Inferior parietal cortex (tissue), 1 donor: ENCODE results near the gene PPP1R3G.
A peak's percentile ranks its signal among the peaks of the same experiment; 100 is the strongest.

ENCODE experiments used
- DNase-seq: peaks from one replicate; pipeline ENCODE4 v3.0.0-alpha.2; 2016; ENCODE audit errors: extremely low spot score

PPP1R3G gene

GRCh38 chr6:5094327-5094726 lies 9.2 kb downstream of the PPP1R3G start:
- DNase-seq = no peak

GRCh38 chr6:5095236-5095635 lies 10.1 kb downstream of the PPP1R3G start:
- no peak for DNase-seq

- DNase-seq = no peak
Observed at GRCh38 chr6:5096482-5096881, 11.3 kb downstream of the PPP1R3G start.

GRCh38 chr6:5098501-5099270 lies 13.5 kb downstream of the PPP1R3G start:
- no peak for DNase-seq

GRCh38 chr6:5099537-5099936 lies 14.4 kb downstream of the PPP1R3G start:
- DNase-seq = no peak

DNA sequence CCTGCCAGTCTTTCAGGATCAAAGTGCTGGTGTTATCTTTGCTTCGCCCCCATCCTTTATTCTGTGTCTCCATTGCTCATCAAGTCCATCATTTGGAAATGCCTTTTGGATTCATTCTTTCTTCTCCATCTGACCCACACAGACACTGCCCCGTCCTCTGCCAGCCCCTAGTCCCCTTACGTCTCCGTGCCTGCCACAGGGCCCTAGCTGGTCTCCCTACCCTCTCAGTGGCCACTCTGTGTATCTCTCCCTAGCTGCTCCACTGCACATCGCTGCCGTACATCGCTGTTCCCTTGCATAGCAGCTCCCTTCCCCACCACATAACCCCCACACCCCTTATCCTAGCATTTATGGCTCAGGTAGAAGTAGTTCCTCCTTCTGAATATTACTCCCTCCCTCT lies 15.7 kb downstream of the PPP1R3G start:
- DNase-seq = no peak

- no peak for DNase-seq
Observed at GRCh38 chr6:5102267-5102970, 17.3 kb downstream of the PPP1R3G start.

GRCh38 chr6:5103250-5103649 lies 18.1 kb downstream of the PPP1R3G start:
- no peak for DNase-seq

DNA sequence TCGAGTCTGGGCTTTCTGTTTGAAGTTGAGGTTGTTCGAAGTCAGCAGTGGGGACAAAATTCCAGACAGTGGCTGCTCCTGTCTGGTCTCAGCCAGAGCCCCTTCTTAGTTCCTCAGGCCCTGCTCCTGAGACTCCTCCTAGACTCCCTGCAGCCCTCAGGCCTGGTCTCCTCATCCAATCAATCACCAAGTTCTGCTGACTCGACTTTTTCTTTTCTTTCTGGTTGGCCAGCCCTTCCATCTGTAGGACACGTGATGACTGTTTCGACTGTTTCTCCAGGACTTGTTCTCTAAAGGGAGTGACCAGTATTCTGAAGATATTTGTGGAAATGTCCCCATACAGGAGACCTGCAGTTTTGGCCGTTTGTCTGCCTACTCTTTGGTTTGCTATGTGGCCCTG lies 19.5 kb downstream of the PPP1R3G start:
- DNase-seq = no peak

DNA sequence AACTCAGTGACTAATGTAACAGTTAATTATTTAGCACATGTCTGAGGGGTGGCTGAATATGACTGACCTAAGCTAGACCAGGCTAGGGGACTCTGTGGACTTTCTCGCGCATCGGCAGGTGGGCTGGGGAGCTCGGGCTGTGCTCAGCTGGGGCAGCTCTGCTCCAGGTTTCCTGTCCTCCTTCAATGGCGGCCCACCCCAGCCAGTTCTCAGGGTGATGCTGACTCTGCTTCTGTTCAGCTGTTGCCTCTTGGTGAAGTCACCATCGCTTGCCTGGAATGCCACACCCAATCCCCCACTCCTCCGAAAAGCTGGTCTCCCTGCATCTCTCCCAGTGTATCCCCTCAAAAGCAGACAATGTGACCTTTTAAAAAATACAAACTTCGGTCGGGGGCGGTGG lies 20.0 kb downstream of the PPP1R3G start:
- no peak for DNase-seq

GRCh38 chr6:5107341-5107740 lies 22.2 kb downstream of the PPP1R3G start:
- no peak for DNase-seq

- DNase-seq = peak; percentile 36
Observed at GRCh38 chr6:5108068-5108467, 22.9 kb downstream of the PPP1R3G start.

DNA sequence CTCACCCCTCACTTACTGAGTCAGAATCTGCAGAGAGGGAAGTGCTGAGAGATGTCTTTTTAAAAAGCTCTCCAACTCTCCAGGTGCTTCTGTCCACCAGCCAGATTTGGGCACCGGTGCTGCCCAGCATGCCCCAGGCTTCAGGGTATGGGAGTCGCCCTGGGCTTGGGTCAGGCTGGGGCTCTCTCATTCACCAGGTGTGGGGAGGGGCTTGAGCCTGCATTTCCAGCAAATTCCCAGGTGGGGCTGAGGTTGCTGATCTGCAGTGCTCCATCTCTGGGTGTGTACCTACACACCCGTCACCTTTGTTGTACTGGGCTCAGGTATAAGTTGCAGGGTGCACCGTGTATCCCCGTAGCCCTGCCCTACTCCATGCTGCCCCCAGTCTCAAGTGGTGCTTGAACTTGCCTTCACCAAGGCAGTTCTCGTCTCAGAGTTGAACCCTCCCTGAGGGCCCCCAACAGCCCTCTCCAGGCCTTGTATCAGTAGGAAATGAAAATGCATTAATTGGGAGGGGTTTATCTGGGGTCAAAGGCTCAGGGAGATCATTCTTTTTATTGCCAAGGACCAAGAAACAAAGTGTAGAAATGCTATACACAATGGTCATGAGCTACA lies 23.5 kb downstream of the PPP1R3G start:
- DNase-seq = no peak

DNA sequence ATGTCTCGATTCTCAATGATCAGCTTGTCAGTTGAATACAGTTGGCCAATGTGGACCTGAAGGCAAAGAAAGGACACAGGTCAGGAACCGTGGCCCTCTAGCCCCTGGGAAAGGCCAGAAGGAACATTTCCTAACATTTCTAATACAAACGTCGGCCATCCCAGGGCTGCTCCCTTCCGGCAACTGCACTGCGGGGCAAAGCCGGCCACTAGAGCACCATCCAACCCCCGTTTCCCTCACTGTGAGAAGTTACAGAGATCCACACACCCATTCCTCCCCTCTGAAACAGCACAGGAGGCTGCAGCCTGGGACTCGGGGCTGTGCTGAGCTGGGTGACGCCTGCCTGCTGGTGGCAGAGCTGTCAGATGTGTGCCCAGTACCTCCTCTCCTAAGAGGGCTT lies 24.3 kb downstream of the PPP1R3G start:
- no peak for DNase-seq

DNA sequence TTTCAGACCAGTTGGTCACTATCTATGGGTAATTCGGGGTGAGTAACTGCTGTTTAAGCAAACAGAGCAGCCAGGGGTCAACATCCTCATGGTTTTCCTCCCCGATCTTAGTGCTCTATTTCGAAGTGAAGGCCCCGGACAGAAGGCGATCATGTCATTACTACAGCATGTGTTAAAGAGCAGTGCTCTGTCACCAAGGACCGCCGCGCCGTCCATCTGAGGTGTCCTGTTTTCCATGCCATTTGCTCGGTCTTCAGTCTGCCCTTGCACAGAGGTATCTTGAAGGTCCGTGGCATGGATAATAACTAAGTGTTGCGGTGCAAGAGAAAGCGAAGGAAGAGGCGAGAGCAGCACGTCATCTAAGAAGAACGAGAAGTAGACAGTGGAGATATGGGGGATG lies 25.1 kb downstream of the PPP1R3G start:
- no peak for DNase-seq

- no peak for DNase-seq
Observed at GRCh38 chr6:5111626-5112025, 26.5 kb downstream of the PPP1R3G start.

DNA sequence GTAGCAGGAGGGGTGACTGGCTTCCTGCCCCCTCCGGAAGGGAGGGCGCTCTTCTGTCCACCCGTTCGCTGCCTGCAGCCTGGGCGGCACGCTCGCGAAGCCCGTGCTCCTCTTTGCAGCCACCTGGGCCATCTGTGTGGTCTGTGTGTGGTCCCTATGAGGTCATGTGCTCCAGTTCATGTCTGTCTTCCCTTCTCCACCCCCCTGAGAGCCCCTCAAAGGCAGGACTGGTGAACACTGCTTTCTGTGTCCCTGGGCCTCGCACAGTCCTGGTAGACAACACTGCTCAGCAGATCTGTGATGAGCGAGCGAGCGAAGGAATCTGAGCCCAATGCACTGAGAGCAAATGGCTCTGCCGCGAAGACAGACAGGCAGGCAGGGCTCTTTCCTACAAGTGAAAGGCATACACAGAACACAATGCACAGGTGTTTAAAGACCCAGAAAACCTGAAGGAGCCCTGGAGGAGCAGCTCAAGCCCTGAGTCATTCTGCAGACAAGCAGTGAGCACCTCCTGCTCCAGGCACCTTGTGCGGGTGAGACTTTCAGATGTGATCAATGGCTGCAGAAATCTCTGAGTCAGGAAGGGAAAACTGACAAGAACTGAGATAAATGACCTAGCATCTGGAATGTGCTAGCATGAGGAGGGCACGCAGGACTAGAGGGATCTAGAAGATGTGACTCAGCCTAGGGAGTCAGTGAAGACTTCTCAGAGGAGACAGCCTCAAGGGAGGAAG lies 27.1 kb downstream of the PPP1R3G start:
- DNase-seq = no peak

DNA sequence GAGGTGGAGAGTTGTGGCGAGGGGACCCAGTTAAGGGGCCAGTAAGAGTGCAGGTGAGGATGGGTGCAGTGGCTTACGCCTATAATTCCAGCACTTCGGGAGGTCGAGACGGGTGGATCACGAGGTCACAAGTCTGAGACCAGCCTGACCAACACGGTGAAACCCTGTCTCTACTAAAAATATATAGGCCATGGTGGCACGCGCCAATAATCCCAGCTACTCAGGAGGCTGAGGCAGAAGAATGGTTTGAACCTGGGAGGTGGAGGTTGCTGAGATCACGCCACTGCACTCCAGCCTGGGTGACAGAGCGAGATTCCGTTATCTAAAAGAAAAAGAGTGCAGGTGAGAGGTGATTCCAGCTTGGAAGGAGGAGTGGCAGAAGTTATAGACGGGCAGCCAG lies 28.0 kb downstream of the PPP1R3G start:
- DNase-seq = no peak

GRCh38 chr6:5115168-5115567 lies 30.0 kb downstream of the PPP1R3G start:
- DNase-seq = no peak

DNA sequence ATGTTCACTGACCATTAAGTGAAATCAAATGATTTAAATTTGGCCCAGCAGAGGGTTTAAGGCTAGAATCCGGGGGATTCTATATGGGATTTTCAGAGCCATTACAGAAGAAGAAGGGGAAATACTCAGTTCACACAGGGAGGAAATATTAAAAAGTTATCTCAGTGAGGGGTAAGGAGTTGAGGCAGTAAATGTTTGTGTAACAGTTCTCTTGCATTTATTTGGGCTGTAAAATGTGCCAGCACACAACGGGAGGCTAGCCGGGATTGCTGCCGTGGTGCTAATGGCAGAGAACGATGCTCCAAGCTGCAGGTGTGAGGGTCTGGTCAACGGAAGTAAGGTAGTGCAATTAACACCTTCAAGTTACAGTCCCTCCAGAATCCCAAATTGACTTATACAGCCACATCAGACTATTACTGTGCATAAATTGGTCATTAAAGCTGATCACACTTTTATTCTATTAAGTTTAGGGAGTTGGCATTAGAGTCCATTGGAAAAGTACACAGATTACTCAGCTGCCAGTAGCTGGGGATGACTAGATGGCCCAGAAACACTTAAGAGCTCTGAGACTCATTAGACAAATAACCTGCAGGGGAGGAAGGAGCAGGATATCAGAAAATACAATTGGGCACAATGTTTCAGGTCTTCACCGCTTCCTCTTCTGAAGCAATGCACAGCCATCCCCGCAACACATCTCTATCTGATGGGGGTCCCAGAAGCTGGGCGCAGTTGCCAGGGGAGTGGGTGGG lies 31.3 kb downstream of the PPP1R3G start:
- DNase-seq = no peak

GRCh38 chr6:5119090-5119951 lies 34.2 kb downstream of the PPP1R3G start:
- DNase-seq = no peak
